ENCODE measurements around the gene GTPBP6.

DNA sequence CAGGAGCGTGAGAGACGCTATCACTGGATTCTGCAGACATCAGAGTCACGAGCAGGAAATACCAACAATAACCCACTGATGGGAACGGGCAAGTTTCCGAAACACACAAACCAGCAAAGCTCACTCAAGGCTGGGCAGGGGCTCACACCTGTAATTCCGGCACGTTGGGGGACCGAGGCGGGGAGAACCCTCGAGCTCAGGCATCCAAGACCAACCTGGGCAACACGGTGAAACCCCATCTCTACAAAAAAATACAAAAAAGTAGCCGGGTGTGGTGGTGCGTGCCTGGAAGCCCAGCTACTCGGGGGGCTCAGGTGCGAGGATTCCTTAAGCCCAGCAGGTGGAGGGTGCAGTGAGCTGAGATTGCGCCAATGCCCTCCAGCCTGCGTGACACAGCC is 17.2 kb upstream of the GTPBP6 start:
- TF ChIP-seq, protein P1, sequence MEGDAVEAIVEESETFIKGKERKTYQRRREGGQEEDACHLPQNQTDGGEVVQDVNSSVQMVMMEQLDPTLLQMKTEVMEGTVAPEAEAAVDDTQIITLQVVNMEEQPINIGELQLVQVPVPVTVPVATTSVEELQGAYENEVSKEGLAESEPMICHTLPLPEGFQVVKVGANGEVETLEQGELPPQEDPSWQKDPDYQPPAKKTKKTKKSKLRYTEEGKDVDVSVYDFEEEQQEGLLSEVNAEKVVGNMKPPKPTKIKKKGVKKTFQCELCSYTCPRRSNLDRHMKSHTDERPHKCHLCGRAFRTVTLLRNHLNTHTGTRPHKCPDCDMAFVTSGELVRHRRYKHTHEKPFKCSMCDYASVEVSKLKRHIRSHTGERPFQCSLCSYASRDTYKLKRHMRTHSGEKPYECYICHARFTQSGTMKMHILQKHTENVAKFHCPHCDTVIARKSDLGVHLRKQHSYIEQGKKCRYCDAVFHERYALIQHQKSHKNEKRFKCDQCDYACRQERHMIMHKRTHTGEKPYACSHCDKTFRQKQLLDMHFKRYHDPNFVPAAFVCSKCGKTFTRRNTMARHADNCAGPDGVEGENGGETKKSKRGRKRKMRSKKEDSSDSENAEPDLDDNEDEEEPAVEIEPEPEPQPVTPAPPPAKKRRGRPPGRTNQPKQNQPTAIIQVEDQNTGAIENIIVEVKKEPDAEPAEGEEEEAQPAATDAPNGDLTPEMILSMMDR (IDR thresholded peaks at IDR 0.05): no peak
- TF ChIP-seq POLR2A (IDR thresholded peaks at IDR 0.05): no peak

Measured in adrenal gland (tissue), 5 donors.